Choroid plexus epithelial cell (primary cell): ENCODE results near the gene COX6B2.
A peak's percentile ranks its signal among the peaks of the same experiment; 100 is the strongest.

Experiments used
- DNase-seq: peaks from one replicate; pipeline ENCODE4 v3.0.0-alpha.2; 2010; ENCODE audit warnings: low read depth
- H3K4me3 ChIP-seq: 2 replicates; pipeline ENCODE4 v1.5.1; 2011; ENCODE audit warnings: low read depth, mild to moderate bottlenecking, control low read depth, low read length, moderate library complexity
- CTCF ChIP-seq: conservative IDR thresholded peaks from 2 replicates; pipeline ENCODE4 v1.5.1; 2011; ENCODE audit warnings: low read depth, mild to moderate bottlenecking, control low read depth, inconsistent platforms, low read length, moderate library complexity

Gene COX6B2

GRCh38 chr19:55355213-55355821 lies 798 bp upstream of the COX6B2 start:
- no peak for TF ChIP-seq CTCF
- DNase-seq = no peak
- H3K4me3 ChIP-seq = no peak overlapping the region

- peak; percentile 61 for DNase-seq
- no peak for TF ChIP-seq CTCF
- peak overlapping the region; percentile 59 for H3K4me3 ChIP-seq
Measured at GRCh38 chr19:55353803-55354697, 469 bp downstream of the COX6B2 start.

- TF ChIP-seq CTCF = no peak
- DNase-seq = no peak
- peak overlapping the region; percentile 59 for H3K4me3 ChIP-seq
Measured at GRCh38 chr19:55353356-55353802, 1.1 kb downstream of the COX6B2 start.

GRCh38 chr19:55352549-55353145 lies 1.9 kb downstream of the COX6B2 start:
- no peak overlapping the region for H3K4me3 ChIP-seq
- TF ChIP-seq CTCF = no peak

GRCh38 chr19:55352040-55352439 lies 2.5 kb downstream of the COX6B2 start:
- no peak for DNase-seq
- H3K4me3 ChIP-seq = no peak overlapping the region
- no peak for TF ChIP-seq CTCF

More at GRCh38 chr19:55352549-55353145, 1.9 kb downstream of the COX6B2 start:
- DNase-seq = no peak

GRCh38 chr19:55350620-55351315 lies 3.8 kb downstream of the COX6B2 start:
- no peak overlapping the region for H3K4me3 ChIP-seq
- no peak for TF ChIP-seq CTCF

More at GRCh38 chr19:55350620-55351315, 3.8 kb downstream of the COX6B2 start:
- DNase-seq = no peak
